SK-N-SH (cell line): ENCODE data around the gene ANK3.

Experiments used
- CHD2 ChIP-seq: fragments of 150-350 bp; IDR thresholded peaks from 2 replicates; pipeline ENCODE4 v1.6.1; 2018; ENCODE audit warnings: low read length; ENCODE audit not compliant: partially characterized antibody
- JUND ChIP-seq: IDR thresholded peaks from 2 replicates; pipeline ENCODE4 v1.4.0; 2012
- MXI1 ChIP-seq: IDR thresholded peaks from 2 replicates; pipeline ENCODE4 v1.6.1; 2012; ENCODE audit warnings: mild to moderate bottlenecking, low read depth, low read length, improper control_type of control experiment
- TF ChIP-seq, protein P1 (sequence below): fragments of 200-600 bp; sonication (generic); IDR thresholded peaks from 2 replicates; pipeline ENCODE4 v1.6.1; 2017; ENCODE audit warnings: antibody characterized with exemption, mild to moderate bottlenecking, moderate library complexity

DNA sequence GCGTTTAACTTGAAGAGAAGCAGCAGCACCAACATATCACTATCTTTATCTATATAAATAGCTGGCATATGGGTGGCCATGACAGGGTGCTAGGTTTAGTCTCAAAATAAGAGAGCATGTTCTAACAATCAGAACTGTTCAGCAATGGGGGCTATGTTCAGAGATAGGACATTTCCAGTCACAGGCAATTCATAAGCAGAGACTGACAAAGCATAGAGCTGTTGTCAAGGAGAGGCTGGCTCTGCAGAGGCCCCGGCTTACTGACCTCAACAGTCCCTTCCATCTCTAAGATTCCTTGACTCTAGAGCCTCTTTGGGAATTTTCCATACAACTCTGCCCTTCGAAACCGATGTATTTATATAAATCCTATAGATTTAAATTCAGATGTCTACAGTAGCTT, 17.2 kb downstream of the ANK3 start:
- TF ChIP-seq, protein P1, sequence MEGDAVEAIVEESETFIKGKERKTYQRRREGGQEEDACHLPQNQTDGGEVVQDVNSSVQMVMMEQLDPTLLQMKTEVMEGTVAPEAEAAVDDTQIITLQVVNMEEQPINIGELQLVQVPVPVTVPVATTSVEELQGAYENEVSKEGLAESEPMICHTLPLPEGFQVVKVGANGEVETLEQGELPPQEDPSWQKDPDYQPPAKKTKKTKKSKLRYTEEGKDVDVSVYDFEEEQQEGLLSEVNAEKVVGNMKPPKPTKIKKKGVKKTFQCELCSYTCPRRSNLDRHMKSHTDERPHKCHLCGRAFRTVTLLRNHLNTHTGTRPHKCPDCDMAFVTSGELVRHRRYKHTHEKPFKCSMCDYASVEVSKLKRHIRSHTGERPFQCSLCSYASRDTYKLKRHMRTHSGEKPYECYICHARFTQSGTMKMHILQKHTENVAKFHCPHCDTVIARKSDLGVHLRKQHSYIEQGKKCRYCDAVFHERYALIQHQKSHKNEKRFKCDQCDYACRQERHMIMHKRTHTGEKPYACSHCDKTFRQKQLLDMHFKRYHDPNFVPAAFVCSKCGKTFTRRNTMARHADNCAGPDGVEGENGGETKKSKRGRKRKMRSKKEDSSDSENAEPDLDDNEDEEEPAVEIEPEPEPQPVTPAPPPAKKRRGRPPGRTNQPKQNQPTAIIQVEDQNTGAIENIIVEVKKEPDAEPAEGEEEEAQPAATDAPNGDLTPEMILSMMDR = no peak
- no peak for TF ChIP-seq CHD2
- no peak for TF ChIP-seq MXI1
- no peak for TF ChIP-seq JUND
